ENCODE data around the gene C1orf74.
A peak's percentile ranks its signal among the peaks of the same experiment; 100 is the strongest.

C1orf74 gene

DNA sequence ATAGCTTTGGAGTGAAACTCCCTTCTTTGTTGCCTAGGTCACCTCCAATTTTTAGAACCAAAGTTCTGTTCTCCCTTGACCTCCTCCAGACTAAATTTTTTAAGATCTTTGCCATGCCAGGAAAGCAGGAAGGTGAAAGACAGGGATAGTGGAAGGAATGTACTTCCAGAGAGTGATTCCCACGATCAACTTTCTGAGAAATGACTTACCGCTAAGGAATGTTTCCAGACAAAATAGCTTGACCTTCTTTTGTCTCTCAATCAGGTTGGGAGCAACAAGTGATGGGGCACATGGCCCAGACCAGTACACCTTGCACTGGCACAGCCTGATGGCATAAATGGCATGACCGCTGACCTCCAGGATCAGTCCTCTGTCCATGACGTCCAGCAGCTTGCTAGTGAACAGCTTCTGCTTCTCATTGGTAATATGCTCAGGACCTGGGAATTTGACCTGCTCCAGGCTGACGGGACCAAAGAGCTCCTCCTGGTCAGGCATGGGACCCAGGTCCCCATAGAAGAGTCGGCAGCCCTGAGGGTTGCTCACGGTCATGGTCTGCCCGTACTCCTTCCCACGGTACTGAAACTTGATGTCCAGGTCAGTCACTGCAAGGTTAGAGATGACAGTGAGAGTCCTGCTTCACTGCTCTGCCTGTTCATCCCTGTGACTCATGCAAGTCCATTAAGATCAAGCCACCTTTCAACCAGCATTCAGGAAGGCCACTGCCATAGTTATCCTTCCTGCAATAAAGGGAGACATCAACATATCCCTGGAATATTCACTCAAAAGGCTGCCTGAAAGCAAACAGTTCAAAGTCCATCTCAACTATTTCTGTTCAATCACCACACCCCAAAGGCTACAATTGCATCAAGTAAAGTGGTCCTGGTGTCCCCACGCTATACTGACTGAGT, 6.2 kb upstream of the C1orf74 start:
- Mint-ChIP-seq H3K4me3 (no peak overlapping the region), H3K36me3 (no peaks in the 10 kb centered on the region), H3K9me3 (no peaks in the 10 kb centered on the region), H3K4me1 (no peaks in the 10 kb centered on the region), H3K27ac (no peak overlapping the region)
- DNase-seq (ENCODE audit: low spot score in 2 of 2) (no peak), ATAC-seq (no peak)

DNA sequence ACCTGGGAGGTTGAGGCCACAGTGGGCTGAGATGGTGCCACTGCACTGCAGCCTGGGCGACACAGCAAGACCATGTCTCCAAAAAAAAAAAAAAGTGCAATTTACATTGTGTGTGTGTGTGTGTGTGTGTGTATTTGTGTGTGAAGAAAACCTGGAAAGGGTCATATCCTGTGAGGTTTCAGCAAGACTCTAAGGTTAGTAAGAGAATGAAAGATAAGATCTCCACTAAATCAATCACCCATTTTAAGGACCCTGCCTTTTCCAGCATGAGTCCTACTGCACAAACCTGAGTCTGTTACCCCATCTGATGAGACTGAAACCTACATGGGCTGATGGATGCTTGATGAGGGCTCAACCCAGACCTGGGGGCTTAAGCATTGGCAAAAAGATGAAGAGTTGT, 4.9 kb upstream of the C1orf74 start:
- no peak for DNase-seq (ENCODE audit: low spot score in 2 of 2)
- H3K9me3 Mint-ChIP-seq = no peaks in the 10 kb centered on the region
- peaks cover 7% of the 10 kb centered on the region for H3K4me1 Mint-ChIP-seq
- H3K36me3 Mint-ChIP-seq = peaks cover 11% of the 10 kb centered on the region
- ATAC-seq = no peak
- no peak overlapping the region for H3K27ac Mint-ChIP-seq
- H3K4me3 Mint-ChIP-seq = no peak overlapping the region

DNA sequence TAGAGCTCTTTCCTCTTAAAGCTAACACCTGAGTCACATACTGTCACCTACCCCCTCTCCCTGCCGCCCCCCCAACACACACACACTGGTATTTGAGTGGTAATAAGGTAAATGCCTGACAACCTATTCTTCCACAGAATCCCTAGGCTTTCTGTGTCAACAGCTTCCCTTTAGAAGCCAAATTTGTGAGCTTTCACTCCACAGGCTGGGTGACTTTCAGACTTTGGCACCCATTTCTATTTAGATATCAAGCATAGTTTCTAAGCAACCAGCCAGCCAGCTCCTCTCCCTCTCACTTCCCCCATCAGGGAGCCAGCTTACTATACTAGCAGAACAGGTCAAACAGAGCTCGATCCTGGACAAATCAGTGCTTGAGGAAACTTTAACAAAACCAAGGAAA, 3.2 kb upstream of the C1orf74 start:
- Mint-ChIP-seq H3K27ac (no peak overlapping the region), H3K4me3 (no peak overlapping the region), H3K4me1 (peaks cover 23% of the 10 kb centered on the region), H3K36me3 (peaks cover 24% of the 10 kb centered on the region), H3K9me3 (no peaks in the 10 kb centered on the region)
- DNase-seq (ENCODE audit: low spot score in 2 of 2) (no peak), ATAC-seq (no peak)

DNA sequence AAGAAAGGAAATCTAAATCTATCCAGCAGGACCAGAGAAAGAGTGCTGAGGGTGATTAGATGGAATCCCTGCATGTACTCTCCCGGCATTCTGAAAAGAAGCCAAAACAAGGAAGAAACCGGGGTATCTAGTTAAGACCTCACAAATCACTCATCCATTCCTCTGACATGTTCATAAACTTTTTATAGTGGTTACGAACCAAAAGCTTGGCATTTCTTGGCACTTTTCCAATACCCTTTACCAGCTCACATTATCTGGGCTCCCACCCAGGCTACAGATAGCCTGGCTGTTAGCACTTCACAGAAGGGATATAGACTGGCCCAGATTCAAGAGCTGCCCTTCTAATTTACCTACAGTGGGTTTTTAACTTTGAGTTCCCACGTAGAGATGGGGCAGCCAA, 1.8 kb upstream of the C1orf74 start:
- Mint-ChIP-seq H3K9me3 (no peaks in the 10 kb centered on the region), H3K4me1 (peaks cover 28% of the 10 kb centered on the region), H3K27ac (no peak overlapping the region), H3K4me3 (no peak overlapping the region), H3K36me3 (peaks cover 24% of the 10 kb centered on the region)
- no peak for DNase-seq (ENCODE audit: low spot score in 2 of 2)
- no peak for ATAC-seq

DNA sequence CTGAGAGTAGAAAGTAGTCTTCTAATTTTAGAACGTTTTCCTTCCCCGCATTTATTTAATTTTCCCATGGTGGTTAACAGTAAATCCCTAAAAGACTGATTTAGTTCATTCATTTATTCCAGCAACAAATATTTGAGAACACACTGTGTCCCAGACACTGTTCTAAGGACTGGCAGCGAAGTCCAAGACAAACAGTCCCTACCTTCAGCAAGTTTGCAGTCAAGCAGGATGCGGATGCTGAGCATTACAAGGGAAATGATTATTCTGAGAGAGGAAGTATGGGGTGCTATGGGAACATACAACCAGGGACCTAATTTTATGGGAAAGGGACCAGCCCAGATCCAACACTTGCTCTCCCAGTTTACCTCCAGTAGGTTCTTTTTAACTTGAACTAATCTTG, 1.2 kb upstream of the C1orf74 start:
- no peak for DNase-seq (ENCODE audit: low spot score in 2 of 2)
- Mint-ChIP-seq H3K36me3 (peaks cover 24% of the 10 kb centered on the region), H3K27ac (peak overlapping the region; percentile 97), H3K4me3 (no peak overlapping the region), H3K4me1 (peaks cover 28% of the 10 kb centered on the region), H3K9me3 (no peaks in the 10 kb centered on the region)
- no peak for ATAC-seq

DNA sequence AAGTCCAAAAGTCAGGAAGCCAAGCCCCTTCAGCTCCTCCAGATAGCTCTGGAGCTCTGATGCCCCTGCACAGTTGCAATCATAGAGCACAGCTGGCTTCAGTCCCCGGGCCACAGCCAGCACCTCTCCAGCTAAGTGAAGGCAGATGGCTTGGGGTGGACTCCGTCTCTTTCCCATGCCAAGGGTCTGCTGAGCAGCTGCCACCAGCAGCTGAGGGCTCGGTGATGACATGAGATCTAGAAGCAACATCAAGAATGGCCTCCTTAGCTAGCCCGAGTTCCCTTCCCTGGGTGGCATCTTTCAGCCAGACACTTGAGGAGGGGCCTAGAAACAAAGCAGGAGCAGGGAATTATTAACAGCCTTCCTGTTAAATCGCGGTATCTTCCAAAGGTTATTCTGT, 973 bp downstream of the C1orf74 start:
- DNase-seq (ENCODE audit: low spot score in 2 of 2) (no peak), ATAC-seq (no peak)
- peaks cover 24% of the 10 kb centered on the region for H3K36me3 Mint-ChIP-seq
- peak overlapping the region; percentile 87 for H3K4me3 Mint-ChIP-seq
- peaks cover 33% of the 10 kb centered on the region for H3K4me1 Mint-ChIP-seq
- no peaks in the 10 kb centered on the region for H3K9me3 Mint-ChIP-seq
- peak overlapping the region; percentile 97 for H3K27ac Mint-ChIP-seq

DNA sequence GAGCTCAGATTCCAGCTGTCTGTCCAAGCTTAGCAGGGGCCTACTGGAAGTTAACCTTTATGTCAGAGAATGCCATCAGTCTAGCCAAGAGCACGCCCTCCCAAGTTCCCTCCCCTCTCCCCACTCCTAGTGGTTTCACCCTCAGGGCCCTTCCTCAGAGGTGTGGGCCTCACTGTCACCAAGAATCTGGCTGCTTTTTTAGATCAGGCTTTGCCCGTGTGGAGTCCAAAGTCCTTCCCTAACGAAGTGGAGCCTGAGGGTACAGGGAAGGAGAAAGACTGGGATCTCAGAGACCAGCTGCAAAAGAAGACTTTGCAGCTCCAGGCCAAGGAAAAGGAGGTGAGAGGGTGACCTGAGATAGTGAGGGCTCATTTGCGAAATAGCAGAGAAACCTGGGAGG, 4.1 kb downstream of the C1orf74 start:
- Mint-ChIP-seq H3K4me1 (peaks cover 33% of the 10 kb centered on the region), H3K4me3 (no peak overlapping the region), H3K36me3 (peaks cover 23% of the 10 kb centered on the region), H3K9me3 (no peaks in the 10 kb centered on the region), H3K27ac (peak overlapping the region; percentile 7)
- DNase-seq (ENCODE audit: low spot score in 2 of 2) = no peak
- no peak for ATAC-seq

DNA sequence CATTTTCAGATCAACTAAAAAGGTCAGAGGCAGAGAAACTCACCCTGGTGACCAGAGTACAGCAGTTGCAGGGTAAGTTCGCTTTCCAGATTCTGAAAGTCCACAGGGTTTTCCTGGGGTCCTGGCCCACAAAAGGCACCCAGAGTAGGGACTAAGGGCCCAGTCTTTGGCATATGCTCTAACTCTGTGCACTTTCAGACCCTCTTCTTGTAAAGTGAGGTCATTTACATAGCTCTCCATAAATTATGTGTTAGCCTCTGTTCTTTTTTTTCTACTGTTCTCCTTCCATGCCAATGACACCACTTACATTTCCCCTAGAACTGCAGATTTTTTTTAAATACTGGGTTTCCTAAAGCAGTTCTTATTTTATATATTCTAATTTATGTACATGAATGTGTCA, 6.3 kb downstream of the C1orf74 start:
- H3K36me3 Mint-ChIP-seq = peaks cover 1% of the 10 kb centered on the region

DNA sequence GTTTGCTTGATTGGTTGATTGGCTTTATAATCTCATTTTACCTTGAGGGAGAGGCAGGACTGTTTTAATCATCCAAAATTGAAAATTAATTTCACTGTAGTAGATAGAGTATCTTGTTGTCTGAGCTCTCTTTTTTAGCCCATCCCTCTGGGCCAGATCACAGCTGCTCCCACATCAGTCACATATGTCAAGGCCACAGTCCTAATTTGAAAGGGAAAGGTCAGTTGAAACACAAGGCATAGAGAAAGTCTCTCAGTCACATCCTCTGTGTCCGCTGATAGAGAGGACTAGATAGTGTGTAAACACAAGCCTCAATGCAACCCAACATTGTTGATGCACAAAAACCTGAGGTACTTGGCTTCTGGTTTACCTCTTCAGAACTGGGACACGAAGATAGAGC, 6.8 kb downstream of the C1orf74 start:
- Mint-ChIP-seq H3K4me1 (peaks cover 10% of the 10 kb centered on the region), H3K9me3 (no peaks in the 10 kb centered on the region), H3K36me3 (no peaks in the 10 kb centered on the region), H3K27ac (peak overlapping the region; percentile 69), H3K4me3 (no peak overlapping the region)
- ATAC-seq (no peak), DNase-seq (ENCODE audit: low spot score in 2 of 2) (no peak)

More for the DNA sequence above, 6.3 kb downstream of the C1orf74 start:
- H3K9me3 Mint-ChIP-seq = no peaks in the 10 kb centered on the region
- peaks cover 14% of the 10 kb centered on the region for H3K4me1 Mint-ChIP-seq
- ATAC-seq (no peak), DNase-seq (ENCODE audit: low spot score in 2 of 2) (no peak)
- no peak overlapping the region for H3K4me3 Mint-ChIP-seq
- peak overlapping the region; percentile 69 for H3K27ac Mint-ChIP-seq

DNA sequence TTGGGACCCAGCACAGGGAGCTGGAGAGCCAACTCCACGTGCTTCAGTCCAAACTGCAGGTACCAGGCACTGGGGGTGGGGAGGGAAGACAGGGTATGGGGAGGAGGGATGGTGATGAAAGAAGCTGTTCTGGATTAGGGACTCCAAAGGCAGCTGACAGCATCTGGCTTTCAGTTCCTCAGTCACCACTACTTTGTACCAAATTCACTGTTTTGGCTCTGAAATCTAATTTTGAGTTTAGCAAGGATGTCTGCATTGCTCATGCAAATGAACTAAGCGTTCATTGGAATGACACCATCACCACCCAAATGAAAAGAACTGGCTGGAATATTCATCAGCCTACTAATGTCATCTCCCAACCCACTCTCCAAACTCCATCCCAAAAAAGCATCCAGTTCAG, 8.7 kb downstream of the C1orf74 start:
- Mint-ChIP-seq H3K36me3 (no peaks in the 10 kb centered on the region), H3K27ac (no peak overlapping the region), H3K4me1 (peaks cover 5% of the 10 kb centered on the region), H3K4me3 (no peak overlapping the region), H3K9me3 (no peaks in the 10 kb centered on the region)
- no peak for DNase-seq (ENCODE audit: low spot score in 2 of 2)
- no peak for ATAC-seq

DNA sequence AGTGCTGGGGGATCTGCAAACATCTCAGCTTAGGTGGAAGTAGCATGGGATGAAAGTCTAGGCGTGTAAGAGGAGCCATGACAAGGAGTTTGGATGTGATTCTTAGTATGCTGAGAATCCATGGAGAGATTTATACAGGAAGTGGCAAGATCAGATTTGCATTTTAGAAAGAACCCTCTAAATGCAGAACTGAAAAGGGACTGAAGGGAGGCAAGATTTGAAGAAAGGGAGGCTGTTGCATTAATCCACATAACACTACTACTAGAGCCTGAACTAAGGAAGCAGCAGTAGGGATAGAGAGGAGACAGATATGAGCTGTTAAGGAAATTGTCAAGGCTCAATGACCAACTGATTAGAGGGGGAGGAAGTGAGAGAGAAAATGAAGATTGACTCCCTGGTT, 9.8 kb downstream of the C1orf74 start:
- Mint-ChIP-seq H3K4me1 (peaks cover 3% of the 10 kb centered on the region), H3K4me3 (no peak overlapping the region), H3K36me3 (no peaks in the 10 kb centered on the region), H3K9me3 (no peaks in the 10 kb centered on the region), H3K27ac (no peak overlapping the region)
- no peak for DNase-seq (ENCODE audit: low spot score in 2 of 2)
- ATAC-seq = no peak

DNA sequence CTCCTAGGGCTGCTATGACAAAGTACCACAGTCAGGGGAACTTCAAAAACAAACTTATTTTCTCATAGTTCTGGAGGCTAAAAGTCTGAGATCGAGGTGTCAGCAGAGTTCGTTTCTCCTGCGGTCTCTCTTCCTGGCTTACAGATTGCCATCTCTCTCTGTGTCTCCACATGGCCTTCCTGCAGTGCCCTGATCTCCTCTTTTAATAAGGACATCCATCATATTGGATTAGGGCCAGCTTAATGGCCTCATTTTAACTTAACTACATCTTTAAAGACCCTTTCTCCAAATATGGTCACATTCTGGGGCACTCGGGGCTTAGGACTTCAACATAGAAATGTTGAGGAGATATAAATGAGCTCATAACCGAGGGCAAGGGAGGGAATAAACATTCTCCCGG, 12.2 kb downstream of the C1orf74 start:
- DNase-seq (ENCODE audit: low spot score in 2 of 2) (no peak), ATAC-seq (no peak)
- no peaks in the 10 kb centered on the region for H3K4me1 Mint-ChIP-seq
- H3K36me3 Mint-ChIP-seq = no peaks in the 10 kb centered on the region
- no peak overlapping the region for H3K4me3 Mint-ChIP-seq
- H3K9me3 Mint-ChIP-seq = no peaks in the 10 kb centered on the region
- no peak overlapping the region for H3K27ac Mint-ChIP-seq

DNA sequence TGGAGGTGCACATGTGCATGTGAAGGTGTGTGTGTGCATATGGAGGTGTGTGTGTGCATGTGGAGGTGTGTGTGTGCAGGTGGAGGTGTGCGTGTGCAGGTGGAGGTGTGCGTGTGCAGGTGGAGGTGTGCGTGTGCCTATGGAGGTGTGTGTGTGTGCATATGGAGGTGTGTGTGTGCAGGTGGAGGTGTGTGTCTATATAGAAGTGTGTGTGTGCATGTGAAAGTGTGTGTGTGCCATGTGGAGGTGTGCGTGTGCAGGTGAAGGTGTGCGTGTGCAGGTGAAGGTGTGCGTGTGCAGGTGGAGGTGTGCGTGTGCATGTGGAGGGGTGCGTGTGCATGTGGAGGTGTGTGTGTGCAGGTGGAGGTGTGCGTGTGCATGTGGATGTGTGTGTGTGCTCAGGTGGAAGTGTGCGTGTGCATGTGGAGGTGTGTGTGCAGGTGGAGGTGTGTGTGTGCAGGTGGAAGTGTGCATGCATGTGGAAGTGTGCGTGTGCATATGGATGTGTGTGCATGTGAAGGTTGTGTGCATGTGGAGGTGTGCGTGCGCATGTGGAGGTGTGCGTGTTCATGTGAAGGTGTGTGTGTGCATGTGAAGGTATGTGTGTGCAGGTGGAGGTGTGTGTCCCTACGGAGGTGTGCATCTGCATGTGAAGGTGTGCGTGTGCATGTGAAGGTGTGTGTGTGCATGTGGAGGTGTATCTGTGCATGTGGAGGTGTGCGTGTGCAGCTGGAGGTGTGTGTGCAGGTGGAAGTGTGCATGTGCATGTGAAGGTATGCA, 13.5 kb downstream of the C1orf74 start:
- Mint-ChIP-seq H3K9me3 (no peaks in the 10 kb centered on the region), H3K4me3 (no peak overlapping the region), H3K36me3 (no peaks in the 10 kb centered on the region), H3K27ac (no peak overlapping the region), H3K4me1 (peaks cover 13% of the 10 kb centered on the region)
- DNase-seq (ENCODE audit: low spot score in 2 of 2) (no peak), ATAC-seq (no peak)

DNA sequence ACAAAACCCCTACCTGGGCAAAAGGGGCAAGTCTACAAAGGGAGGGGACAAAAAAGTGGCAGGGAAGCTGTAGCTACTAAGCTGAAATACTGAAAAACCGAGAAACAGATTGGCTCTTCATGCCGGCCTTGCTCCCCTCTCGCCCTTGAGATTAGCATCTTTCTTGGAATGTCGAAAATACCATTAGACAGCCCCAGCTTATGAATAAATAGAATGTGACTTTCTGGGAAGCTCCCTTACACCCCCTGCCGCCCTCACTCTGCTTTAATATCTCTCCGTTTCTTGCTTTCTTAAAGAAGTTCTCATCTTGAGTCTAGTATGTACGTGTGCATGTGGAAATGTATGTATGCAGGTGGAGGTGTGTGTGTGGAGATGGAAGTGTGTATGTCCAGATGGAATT, 14.4 kb downstream of the C1orf74 start:
- Mint-ChIP-seq H3K36me3 (no peaks in the 10 kb centered on the region), H3K4me1 (peaks cover 19% of the 10 kb centered on the region), H3K27ac (no peak overlapping the region), H3K9me3 (no peaks in the 10 kb centered on the region), H3K4me3 (no peak overlapping the region)
- DNase-seq (ENCODE audit: low spot score in 2 of 2) (no peak), ATAC-seq (no peak)

DNA sequence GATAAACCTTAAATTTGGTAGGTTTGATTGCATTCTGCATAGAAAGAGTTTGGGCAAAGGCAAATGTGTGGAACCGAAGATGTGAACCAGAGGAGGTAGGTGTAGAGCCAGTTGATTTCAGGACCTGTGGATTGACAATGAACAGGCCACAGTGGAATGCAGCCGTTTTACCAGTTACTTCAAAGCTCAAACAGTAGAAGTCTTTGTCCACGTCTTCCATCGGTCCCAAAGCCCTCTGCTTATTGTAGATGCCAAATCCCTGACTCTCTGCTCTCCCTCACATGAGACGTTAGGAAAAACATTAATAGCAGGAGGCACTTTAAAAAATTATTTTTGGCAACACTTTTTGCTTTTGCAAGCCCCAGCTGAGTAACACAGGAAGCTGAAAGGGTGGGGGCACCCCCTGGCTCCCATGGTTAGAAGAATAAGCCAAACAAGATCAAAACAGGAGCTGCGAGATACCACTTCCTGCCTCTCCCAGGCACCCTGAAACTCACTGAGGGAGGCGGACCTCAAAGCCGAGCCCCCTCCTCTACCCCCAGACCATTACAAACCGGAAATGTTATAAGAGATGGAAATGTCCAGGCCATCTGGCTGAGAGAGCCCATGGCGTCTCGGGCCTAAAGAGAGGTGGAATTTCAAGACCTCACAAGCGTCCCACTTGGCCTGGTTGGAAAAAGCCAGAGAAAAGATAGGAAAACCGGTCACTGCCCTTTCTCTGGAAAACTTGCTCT, 15.0 kb downstream of the C1orf74 start:
- peaks cover 23% of the 10 kb centered on the region for H3K4me1 Mint-ChIP-seq
- no peaks in the 10 kb centered on the region for H3K36me3 Mint-ChIP-seq
- peak; percentile 79 for ATAC-seq
- no peak overlapping the region for H3K27ac Mint-ChIP-seq
- DNase-seq (ENCODE audit: low spot score in 2 of 2) = peak; percentile 36 to 83
- no peaks in the 10 kb centered on the region for H3K9me3 Mint-ChIP-seq
- H3K4me3 Mint-ChIP-seq = no peak overlapping the region
